A549 (cell line): ENCODE measurements around the gene MLLT3.

Experiments
- CHD4 ChIP-seq: fragments of 200-600 bp; sonication (generic); IDR thresholded peaks from 2 replicates; pipeline ENCODE4 v1.6.1; 2016; ENCODE audit warnings: antibody characterized with exemption, mild to moderate bottlenecking, borderline replicate concordance
- CTCF ChIP-seq: fragments of >200 bp; sonication (Bioruptor Twin); formaldehyde crosslinking; IDR thresholded peaks from 3 replicates; pipeline ENCODE4 v1.5.1; 2016
- ESRRA ChIP-seq: fragments of 150-350 bp; IDR thresholded peaks from 2 replicates; pipeline ENCODE4 v1.6.1; 2014; ENCODE audit warnings: mild to moderate bottlenecking, low read length, borderline replicate concordance
- POLR2A ChIP-seq: IDR thresholded peaks from 2 replicates; pipeline ENCODE4 v1.6.1; 2012; ENCODE audit warnings: mild to moderate bottlenecking, low read length
- RNF2 ChIP-seq: fragments of 200-600 bp; sonication (generic); IDR thresholded peaks from 2 replicates; pipeline ENCODE4 v1.6.1; 2016; ENCODE audit warnings: low read depth, mild to moderate bottlenecking, antibody characterized with exemption, moderate library complexity, borderline replicate concordance
- TP53 ChIP-seq: fragments of 250-450 bp; sonication (Bioruptor Pico); IDR thresholded peaks from 2 replicates; pipeline ENCODE4 v1.5.0; 2021; ENCODE audit warnings: mild to moderate bottlenecking, moderate library complexity

- TF ChIP-seq ESRRA (no peak), CHD4 (no peak), CTCF (no peak), TP53 (no peak), POLR2A (no peak), RNF2 (no peak)
Measured at GRCh38 chr9:20494035-20494434, 128.3 kb downstream of the MLLT3 start.
